ENCODE results near the gene MRPL2.

DNA sequence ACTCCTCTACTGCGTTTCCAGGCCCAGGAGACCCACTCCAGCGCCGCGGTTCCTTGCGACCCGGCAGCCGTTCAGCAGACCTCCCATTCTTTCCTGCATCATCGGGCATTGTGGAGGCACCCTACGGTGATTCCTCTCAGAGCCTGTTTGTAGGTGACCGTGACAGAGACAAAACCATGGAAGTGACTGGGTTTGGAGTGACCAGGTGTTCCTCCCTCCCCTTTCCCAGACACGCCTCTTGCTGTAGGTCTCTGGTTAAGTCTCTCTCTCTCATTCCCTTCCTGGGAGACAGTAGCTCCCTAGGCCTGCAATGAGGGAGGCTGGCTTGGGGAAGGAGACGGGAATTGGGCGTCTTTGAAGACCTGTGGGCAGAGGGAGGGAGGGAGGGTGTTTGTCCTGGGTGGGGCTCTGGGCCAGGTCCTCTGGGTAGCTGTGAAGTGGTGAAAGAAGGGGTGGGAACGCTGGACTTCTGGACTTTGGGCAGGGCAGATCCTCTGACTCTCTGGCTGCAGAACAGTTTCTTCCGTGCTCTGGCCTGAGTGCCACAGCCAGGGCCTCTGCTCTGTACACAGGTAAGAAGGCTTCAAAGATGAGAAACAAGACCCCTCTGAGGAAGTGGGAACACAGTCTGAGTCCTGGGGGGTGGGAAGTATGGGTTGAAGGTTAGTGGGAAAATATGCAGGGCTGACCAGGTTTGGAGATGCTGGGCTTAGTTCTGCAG is 960 bp upstream of the MRPL2 start:
- no peak for TF ChIP-seq TAF1 (IDR thresholded peaks at IDR 0.05; ENCODE audit: borderline replicate concordance, low read depth, low read length)
- TF ChIP-seq POLR2AphosphoS5 (IDR thresholded peaks at IDR 0.05; ENCODE audit: low read depth, low read length), result no peak
- TF ChIP-seq POLR2A (IDR thresholded peaks at IDR 0.05; ENCODE audit: low read depth, low read length), result no peak

All from GM12892 (cell line).